ENCODE measurements around the gene GRID2. TPM values are rescaled to one million over a fixed set of nuclear protein-coding genes. Genes with fewer than 3 reads are reported as not detected.

GRID2 gene
- total and polyA plus RNA-seq, 12 donors: 0.01 to 0.07 (median 0.07) TPM; not detected in 9

GRCh38 chr4:93143902-93144301 lies 840.1 kb downstream of the GRID2 start:
- no peaks in the 10 kb centered on the region for H3K9me3 ChIP-seq
- H3K4me1 ChIP-seq: no peaks in the 10 kb centered on the region
- no peaks in the 10 kb centered on the region for H3K36me3 ChIP-seq
- no peak overlapping the region for H3K27ac ChIP-seq
- WGBS, 2 donors: 82 to 83% methylated on average over 3 of the region's 3 CpGs
- TF ChIP-seq CTCF (IDR thresholded peaks at IDR 0.05): no peak
- ATAC-seq (no peak), DNase-seq (no peak)
- intact Hi-C loops (cut with DNase I): loop anchor here in 1 of 10 donors (10.0 kb wide), 1 partner anchor 561 kb away; no protein-coding TSS in a partner anchor
- H3K27me3 ChIP-seq: no peaks in the 10 kb centered on the region
- no peak overlapping the region for H3K4me3 ChIP-seq

- intact Hi-C loops (cut with DNase I): loop anchor here in 1 of 10 donors (10.0 kb wide), 1 partner anchor 560 kb away; no protein-coding TSS in a partner anchor
- ATAC-seq (no peak), DNase-seq (no peak)
- WGBS, 2 donors: 59 to 72% methylated on average over 1 of the region's 1 CpG
- TF ChIP-seq CTCF (IDR thresholded peaks at IDR 0.05): no peak
- Histone ChIP-seq H3K4me3 (no peak overlapping the region), H3K27ac (no peak overlapping the region), H3K36me3 (no peaks in the 10 kb centered on the region), H3K9me3 (peaks cover 0 to 4% (median 0%) of the 10 kb centered on the region in 11 donors), H3K27me3 (no peaks in the 10 kb centered on the region), H3K4me1 (no peaks in the 10 kb centered on the region)
Measured at GRCh38 chr4:93144644-93145043, 840.9 kb downstream of the GRID2 start.

GRCh38 chr4:93147524-93148212 lies 843.9 kb downstream of the GRID2 start:
- ATAC-seq (no peak), DNase-seq (no peak)
- no peak overlapping the region for H3K27ac ChIP-seq
- no peak for TF ChIP-seq CTCF (IDR thresholded peaks at IDR 0.05)
- H3K9me3 ChIP-seq: peaks cover 0 to 4% (median 0%) of the 10 kb centered on the region in 11 donors
- WGBS, 2 donors: 83% methylated on average over 1 of the region's 1 CpG
- no peak overlapping the region for H3K4me3 ChIP-seq
- H3K4me1 ChIP-seq: no peaks in the 10 kb centered on the region
- no peaks in the 10 kb centered on the region for H3K27me3 ChIP-seq
- no peaks in the 10 kb centered on the region for H3K36me3 ChIP-seq
- intact Hi-C loops (cut with DNase I): loop anchor here in 1 of 10 donors (10.0 kb wide), 1 partner anchor 557 kb away; no protein-coding TSS in a partner anchor

GRCh38 chr4:93152491-93152890 lies 848.7 kb downstream of the GRID2 start:
- H3K9me3 ChIP-seq: peaks cover 0 to 4% (median 0%) of the 10 kb centered on the region in 11 donors
- ATAC-seq: no peak
- no peak for TF ChIP-seq CTCF (IDR thresholded peaks at IDR 0.05)

More at GRCh38 chr4:93152491-93152890, 848.7 kb downstream of the GRID2 start:
- H3K4me1 ChIP-seq: no peaks in the 10 kb centered on the region
- H3K36me3 ChIP-seq: no peaks in the 10 kb centered on the region
- intact Hi-C loops (cut with DNase I): no loop called here
- H3K27ac ChIP-seq: no peak overlapping the region
- no peaks in the 10 kb centered on the region for H3K27me3 ChIP-seq
- H3K4me3 ChIP-seq: no peak overlapping the region
- DNase-seq: no peak
- 74% methylated on average over 2 of the region's 2 CpGs for WGBS, 2 donors

Measured in heart right ventricle (tissue), 16 donors.